ENCODE data around the gene CDK17. TPM values are rescaled to one million over a fixed set of nuclear protein-coding genes. Genes with fewer than 3 reads are reported as not detected.

CDK17 gene
- total and polyA plus RNA-seq, 7 donors = 4.6 to 117 (median 63.2) TPM

DNA sequence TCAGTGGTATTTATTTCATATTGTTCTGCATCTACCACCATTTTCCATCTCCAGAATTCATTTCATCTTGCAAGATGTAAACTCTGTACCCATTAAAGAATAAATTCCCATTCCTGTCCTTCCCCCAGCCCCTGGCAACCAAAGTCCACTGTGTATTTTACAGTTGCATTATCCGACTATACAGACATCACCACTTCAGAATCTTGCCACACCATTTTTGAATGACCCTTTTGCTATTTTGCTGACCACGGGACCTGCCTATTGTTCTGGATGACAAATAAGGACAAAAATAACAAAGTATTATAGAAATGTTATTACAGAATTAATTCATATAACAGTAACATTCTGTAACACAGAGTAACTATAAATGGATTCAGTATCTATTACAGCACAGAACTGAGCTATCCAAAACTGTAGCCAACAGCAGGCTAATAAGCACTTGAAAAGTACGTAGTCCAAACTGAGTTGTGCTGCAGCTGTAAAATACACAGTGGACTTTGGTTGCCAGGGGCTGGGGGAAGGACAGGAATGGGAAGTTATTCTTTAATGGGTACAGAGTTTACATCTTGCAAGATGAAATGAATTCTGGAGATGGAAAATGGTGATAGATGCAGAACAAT is 61.3 kb downstream of the CDK17 start:
- Histone ChIP-seq H3K9me3 (peaks cover 0 to 7% (median 3%) of the 10 kb centered on the region in 4 donors), H3K36me3 (no peaks in the 10 kb centered on the region), H3K4me3 (no peak overlapping the region), H3K27ac (peak overlapping the region in 3 of 4 donors; percentile 17 to 56 (median 39)), H3K4me1 (peaks cover 0 to 36% (median 16%) of the 10 kb centered on the region in 4 donors), H3K27me3 (no peaks in the 10 kb centered on the region)
- TF ChIP-seq POLR2AphosphoS5 (IDR thresholded peaks at IDR 0.05) (no peak), EP300 (IDR thresholded peaks at IDR 0.05) (no peak), POLR2A (IDR thresholded peaks at IDR 0.05) (no peak)
- TF ChIP-seq, protein P1, sequence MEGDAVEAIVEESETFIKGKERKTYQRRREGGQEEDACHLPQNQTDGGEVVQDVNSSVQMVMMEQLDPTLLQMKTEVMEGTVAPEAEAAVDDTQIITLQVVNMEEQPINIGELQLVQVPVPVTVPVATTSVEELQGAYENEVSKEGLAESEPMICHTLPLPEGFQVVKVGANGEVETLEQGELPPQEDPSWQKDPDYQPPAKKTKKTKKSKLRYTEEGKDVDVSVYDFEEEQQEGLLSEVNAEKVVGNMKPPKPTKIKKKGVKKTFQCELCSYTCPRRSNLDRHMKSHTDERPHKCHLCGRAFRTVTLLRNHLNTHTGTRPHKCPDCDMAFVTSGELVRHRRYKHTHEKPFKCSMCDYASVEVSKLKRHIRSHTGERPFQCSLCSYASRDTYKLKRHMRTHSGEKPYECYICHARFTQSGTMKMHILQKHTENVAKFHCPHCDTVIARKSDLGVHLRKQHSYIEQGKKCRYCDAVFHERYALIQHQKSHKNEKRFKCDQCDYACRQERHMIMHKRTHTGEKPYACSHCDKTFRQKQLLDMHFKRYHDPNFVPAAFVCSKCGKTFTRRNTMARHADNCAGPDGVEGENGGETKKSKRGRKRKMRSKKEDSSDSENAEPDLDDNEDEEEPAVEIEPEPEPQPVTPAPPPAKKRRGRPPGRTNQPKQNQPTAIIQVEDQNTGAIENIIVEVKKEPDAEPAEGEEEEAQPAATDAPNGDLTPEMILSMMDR (IDR thresholded peaks at IDR 0.05) = no peak
- no peak for DNase-seq
- 39 to 76% methylated on average over 3 of the region's 3 CpGs for WGBS, 2 donors
- intact Hi-C loops (cut with DNase I) = no loop called here

DNA sequence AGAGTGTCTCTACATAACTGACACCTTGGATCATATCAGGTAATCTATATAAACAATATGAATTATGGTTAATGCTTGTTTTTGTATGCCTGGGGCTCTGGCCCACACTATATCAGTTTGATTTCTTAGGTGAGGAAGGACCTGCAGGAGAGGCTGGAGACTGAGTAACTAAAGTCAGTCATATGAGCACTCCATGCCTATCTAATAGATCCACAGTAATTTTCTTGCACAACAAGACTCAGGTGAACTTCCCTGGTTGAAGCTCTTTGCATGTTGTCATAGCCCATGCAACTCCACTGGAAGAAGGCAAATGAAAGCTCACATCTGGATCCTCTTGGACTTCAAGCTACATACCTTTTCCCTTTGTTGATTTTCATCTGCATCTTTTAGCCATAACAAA is 62.3 kb downstream of the CDK17 start:
- no peaks in the 10 kb centered on the region for H3K9me3 ChIP-seq
- DNase-seq = no peak
- no peak for TF ChIP-seq EP300 (IDR thresholded peaks at IDR 0.05)
- no peak for TF ChIP-seq POLR2A (IDR thresholded peaks at IDR 0.05)
- TF ChIP-seq POLR2AphosphoS5 (IDR thresholded peaks at IDR 0.05) = no peak
- TF ChIP-seq, protein P1 (IDR thresholded peaks at IDR 0.05) = no peak
- no peaks in the 10 kb centered on the region for H3K27me3 ChIP-seq
- peak overlapping the region in 1 of 4 donors; percentile 1 for H3K27ac ChIP-seq
- peaks cover 0 to 41% (median 18%) of the 10 kb centered on the region in 4 donors for H3K4me1 ChIP-seq
- no peak overlapping the region for H3K4me3 ChIP-seq
- H3K36me3 ChIP-seq = no peaks in the 10 kb centered on the region
- intact Hi-C loops (cut with DNase I) = no loop called here

DNA sequence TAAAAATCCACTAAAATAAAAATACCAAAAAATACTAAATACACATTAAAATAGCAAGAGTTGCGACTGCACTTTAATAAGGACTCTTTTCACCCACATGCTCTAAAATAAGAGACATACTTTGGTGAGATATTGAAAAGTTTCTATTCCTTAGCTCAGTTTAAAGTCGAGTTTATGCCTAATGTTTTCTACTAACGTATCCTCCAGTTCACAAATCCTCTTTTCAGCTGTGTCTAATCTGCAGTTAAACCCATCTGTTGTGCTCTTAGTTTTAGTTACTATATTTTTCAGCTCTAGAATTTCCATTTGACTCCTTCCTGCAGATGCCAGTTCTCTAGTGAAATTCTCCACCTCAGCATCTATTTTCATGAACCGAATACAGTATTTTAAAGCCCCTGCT is 63.8 kb downstream of the CDK17 start:
- intact Hi-C loops (cut with DNase I) = no loop called here
- TF ChIP-seq POLR2AphosphoS5 (IDR thresholded peaks at IDR 0.05) (no peak), POLR2A (IDR thresholded peaks at IDR 0.05) (no peak), EP300 (IDR thresholded peaks at IDR 0.05) (no peak)
- TF ChIP-seq, protein P1 (IDR thresholded peaks at IDR 0.05) = no peak
- Histone ChIP-seq H3K27ac (no peak overlapping the region), H3K4me3 (no peak overlapping the region), H3K4me1 (peaks cover 0 to 36% (median 18%) of the 10 kb centered on the region in 4 donors), H3K36me3 (no peaks in the 10 kb centered on the region), H3K27me3 (no peaks in the 10 kb centered on the region), H3K9me3 (no peaks in the 10 kb centered on the region)
- 96 to 97% methylated on average over 4 of the region's 4 CpGs for WGBS, 2 donors
- no peak for DNase-seq

DNA sequence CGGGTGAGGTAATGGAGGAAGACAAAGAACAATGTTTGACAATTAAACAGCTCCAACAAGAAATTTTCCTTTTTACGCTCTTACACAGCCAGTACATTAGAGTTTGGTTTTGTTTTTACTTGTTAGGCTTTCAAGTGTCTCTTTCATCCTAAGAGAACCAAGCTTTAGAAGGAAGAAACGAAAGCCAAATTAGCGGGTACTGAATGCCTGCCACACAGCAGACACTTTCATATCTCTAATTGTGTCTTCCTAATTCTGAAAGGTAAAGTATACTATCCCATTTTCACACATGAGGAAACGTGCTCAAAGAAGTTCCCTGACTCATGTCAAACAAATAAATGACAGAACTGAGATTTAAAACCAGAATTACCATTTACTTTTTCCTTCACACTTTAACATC is 65.0 kb downstream of the CDK17 start:
- Histone ChIP-seq H3K36me3 (peaks cover 0 to 9% (median 0%) of the 10 kb centered on the region in 4 donors), H3K9me3 (no peaks in the 10 kb centered on the region), H3K27ac (no peak overlapping the region), H3K4me3 (no peak overlapping the region), H3K27me3 (no peaks in the 10 kb centered on the region), H3K4me1 (peaks cover 0 to 31% (median 16%) of the 10 kb centered on the region in 4 donors)
- 63 to 71% methylated on average over 5 of the region's 5 CpGs for WGBS, 2 donors
- TF ChIP-seq POLR2A (IDR thresholded peaks at IDR 0.05) = no peak
- TF ChIP-seq, protein P1 (IDR thresholded peaks at IDR 0.05) = no peak
- no peak for TF ChIP-seq POLR2AphosphoS5 (IDR thresholded peaks at IDR 0.05)
- TF ChIP-seq EP300 (IDR thresholded peaks at IDR 0.05) = no peak
- no peak for DNase-seq
- intact Hi-C loops (cut with DNase I) = no loop called here

DNA sequence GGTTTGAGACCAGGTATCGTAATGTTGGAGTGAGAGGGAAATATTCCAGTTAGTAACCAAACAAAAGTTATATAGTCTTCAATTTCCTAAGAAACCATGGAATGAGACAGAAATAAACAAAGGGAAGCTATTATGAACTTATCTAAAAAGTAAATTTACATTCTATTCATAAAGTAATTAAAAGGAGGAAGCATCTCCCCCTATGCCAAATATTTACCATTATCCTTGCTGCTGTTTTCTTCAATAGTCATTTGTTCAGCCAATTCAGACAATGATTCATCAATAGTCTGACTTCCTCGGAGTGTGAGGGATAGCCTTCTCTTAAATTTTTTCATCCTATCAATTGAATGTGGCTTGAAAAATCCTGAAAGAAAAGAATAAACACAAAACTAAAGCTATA is 65.7 kb downstream of the CDK17 start:
- TF ChIP-seq POLR2AphosphoS5 (IDR thresholded peaks at IDR 0.05) = no peak
- no peak for TF ChIP-seq EP300 (IDR thresholded peaks at IDR 0.05)
- TF ChIP-seq, protein P1 (IDR thresholded peaks at IDR 0.05) = no peak
- TF ChIP-seq POLR2A (IDR thresholded peaks at IDR 0.05) = no peak
- intact Hi-C loops (cut with DNase I) = no loop called here
- Histone ChIP-seq H3K36me3 (peaks cover 0 to 9% (median 0%) of the 10 kb centered on the region in 4 donors), H3K27ac (no peak overlapping the region), H3K27me3 (no peaks in the 10 kb centered on the region), H3K4me3 (no peak overlapping the region), H3K4me1 (peaks cover 0 to 28% (median 16%) of the 10 kb centered on the region in 4 donors), H3K9me3 (no peaks in the 10 kb centered on the region)
- no peak for DNase-seq
- WGBS, 2 donors = 31 to 75% methylated on average over 2 of the region's 2 CpGs
